GM18511 (cell line): ENCODE data around the gene GPR176.
A peak's percentile ranks its signal among the peaks of the same experiment; 100 is the strongest.

Source experiments
- ATAC-seq: cut with Tn5 transposase; IDR thresholded peaks from one replicate; pipeline ENCODE4 v1.9.1; 2021; ENCODE audit warnings: mild to moderate bottlenecking, moderate library complexity; ENCODE audit not compliant: unreplicated experiment

The GPR176 gene

GRCh38 chr15:39936681-39937080 is 16.6 kb upstream of the GPR176 start:
- no peak for ATAC-seq

DNA sequence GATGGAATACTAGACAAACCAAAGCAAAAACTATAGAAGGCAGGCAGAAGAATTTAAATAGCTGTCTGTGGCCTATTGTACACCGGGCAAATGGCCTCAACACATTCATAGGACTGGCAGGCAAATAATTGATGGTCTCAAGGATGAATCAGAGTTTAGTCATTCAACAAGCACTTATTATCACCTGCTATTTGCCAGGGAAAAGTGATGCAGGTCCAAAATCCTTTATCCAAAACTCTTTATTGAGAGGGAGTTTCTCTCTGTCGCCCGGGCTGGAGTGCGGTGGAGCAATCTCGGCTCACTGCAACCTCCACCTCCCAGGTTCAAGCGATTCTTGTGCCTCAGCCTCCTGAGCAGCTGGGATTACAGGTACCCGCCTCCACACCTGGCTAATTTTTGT is 16.1 kb upstream of the GPR176 start:
- ATAC-seq, result no peak

DNA sequence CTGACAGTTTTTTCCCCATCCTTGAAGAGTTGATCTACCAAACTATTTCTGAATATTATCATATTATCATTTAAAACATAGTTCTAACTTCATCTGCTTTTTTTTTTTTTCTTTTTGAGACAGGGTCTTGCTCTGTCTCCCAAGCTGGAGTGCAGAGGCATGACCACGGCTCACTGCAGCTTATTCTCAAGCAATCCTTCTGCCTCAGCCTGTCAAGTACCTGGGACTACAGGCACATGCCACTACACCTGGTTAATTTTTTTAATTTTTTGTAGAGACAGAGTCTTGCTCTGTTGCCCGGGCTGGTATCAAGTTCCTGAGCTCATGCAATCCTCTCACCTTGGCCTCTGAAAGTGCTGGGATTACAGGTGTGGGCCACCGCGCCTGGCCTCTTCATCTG is 15.2 kb upstream of the GPR176 start:
- ATAC-seq, result no peak

GRCh38 chr15:39934397-39935071 is 14.5 kb upstream of the GPR176 start:
- no peak for ATAC-seq

DNA sequence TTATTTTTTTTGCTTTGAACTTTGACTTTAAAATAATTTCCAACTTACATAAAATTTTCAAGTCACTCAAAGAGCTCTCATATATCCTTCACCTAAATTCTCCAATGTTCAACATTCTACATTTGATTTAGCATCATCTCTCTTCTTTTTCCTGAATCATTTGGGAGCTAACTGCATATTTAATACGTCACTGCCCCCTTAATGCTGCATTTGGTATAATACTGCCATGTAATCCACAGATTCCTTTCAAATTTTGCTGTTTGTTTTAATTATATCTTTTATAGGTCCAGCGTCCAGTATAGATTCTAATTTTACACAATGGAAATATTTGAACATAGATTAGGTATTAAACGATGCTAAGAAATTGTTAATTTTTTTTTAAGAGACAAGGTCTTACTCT is 11.5 kb upstream of the GPR176 start:
- no peak for ATAC-seq

DNA sequence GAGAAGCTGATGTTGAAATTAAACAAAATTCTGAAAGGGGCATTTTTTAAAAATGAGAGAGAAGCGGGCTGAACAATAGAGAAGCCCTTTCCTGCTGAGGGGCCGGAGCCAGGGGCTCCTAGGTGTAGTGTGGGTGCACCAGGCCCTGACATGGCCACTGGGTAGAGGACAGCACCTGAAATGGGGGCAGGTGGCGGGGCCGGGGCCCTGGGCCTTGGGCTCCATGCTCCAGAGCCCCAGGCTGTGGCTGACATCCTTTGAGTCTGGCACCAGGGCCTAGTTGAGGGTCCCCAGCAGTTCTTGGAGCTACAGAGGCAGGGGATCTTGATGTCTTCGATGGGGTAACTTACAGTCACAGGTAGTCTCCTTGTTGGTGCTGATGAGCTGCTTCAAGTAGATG is 6.5 kb upstream of the GPR176 start:
- no peak for ATAC-seq

- ATAC-seq, result no peak
Measured at GRCh38 chr15:39925112-39925842, 5.2 kb upstream of the GPR176 start.

- ATAC-seq, result no peak
Measured at GRCh38 chr15:39924437-39924836, 4.4 kb upstream of the GPR176 start.

DNA sequence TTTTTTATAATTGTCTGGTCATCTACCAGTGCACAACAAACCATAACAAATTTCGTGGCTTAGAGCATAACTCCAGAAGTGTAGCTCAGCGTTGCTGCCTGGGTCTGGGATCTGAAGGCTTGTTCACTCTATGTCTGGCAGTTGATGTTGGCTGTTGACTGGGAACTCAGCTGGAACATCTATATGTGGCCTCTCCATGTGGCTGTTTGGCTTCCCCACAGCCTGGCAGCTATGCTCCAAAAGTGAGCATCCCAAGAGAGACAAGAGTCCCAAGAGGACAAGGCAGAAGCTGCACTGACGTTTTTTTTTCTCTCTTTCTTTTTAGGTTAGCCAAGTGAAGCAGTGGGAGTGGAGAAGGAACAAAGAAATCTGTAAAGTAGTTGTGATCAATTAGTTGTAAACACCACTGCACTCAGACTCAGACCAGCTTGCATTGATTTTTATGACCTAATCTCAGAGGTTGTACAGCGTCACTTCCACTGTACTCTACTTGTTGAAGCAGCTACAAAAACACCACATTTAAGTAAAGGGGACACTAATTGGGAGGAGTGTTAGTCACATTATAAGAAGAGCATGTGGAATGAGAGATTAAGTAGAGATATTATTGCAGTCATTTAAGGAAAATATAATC is 2.5 kb upstream of the GPR176 start:
- ATAC-seq, result no peak

DNA sequence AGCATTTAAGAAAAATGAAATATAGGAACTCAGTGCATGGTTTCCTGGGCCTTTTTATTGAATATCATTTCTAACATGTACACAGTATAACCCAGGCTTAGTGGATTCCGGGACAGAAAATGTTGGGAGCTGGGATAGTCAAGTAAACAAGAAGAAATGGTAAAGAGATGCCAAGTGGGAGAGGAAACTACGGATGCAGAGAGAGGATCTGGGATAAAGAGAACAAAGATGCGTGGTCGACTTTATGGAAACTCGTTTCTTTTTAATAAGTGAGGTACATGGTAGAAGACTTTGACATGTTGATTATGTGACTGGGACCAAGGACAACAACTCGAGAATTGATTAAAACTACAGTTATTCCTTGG is 1.2 kb upstream of the GPR176 start:
- ATAC-seq, result no peak

- ATAC-seq, result peak; percentile 86
Measured at GRCh38 chr15:39920510-39921273, 626 bp upstream of the GPR176 start.

DNA sequence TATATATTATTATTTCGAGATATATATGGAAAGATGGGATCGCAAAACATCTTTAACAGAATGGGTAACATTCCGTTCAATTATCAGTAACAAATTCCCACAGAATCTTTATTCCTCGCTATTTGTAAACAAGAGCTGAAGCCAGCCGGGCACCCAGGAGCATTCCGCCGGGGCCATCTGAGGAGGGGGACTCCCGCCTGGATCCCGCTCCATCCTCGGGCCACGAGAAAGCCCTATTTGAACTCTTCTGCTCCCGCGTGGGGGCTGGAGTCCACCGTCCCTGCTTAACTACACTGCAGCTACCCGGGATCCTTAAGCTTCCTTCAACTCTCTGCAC is 687 bp downstream of the GPR176 start:
- no peak for ATAC-seq

DNA sequence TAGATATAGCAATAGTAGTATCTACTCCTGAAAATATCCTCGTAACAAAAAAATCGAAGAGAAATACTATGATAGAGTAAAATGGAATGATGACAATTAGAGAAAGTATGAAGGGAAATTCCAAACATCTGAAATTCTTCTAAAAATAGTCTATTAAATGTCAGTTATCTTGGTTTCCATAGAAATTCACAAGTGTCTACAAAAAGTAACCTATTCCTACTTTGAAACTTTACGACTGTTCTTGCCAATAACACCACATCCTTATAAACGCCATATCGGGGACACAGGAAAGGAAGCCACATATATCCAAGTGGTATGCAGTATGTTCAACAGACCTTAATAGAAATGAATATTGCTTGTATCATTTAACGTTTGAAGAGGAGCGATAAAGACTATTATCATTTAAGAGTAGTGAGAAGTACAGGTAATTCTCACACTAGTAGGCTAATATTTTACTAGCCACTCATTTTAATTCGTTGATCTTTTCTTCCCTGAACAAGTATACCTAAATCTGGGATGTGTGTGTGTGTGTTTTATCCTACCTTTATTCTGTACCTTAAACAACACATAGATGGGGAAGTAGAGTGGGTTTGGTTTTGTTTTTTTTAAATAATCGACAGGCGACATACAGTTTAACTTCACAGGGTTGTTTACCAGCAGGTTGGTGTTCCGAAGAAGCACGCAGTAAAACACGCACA is 1.2 kb downstream of the GPR176 start:
- no peak for ATAC-seq

- ATAC-seq, result no peak
Measured at GRCh38 chr15:39914977-39915376, 5.1 kb downstream of the GPR176 start.

GRCh38 chr15:39909007-39909406 is 11.1 kb downstream of the GPR176 start:
- ATAC-seq, result no peak

- no peak for ATAC-seq
Measured at GRCh38 chr15:39908186-39908585, 11.9 kb downstream of the GPR176 start.

- no peak for ATAC-seq
Measured at GRCh38 chr15:39907216-39907615, 12.8 kb downstream of the GPR176 start.

DNA sequence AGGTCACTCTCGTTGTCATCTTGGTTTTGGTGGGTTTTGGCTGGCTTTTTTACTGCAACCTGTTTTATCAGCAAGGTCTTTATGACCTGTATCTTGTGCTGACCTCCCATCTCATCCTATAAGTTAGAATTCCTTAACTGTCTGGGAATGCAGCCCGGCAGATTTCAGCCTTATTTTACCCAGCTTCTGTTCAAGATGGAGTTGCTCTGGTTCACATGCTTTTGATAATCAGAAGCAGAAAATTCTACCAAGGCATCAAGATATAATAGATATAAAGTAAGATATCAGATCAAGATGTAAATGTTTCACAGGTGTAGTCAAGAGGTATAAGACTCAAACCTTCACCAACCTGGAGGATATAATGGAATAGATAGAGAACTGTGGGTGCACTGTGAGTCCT is 16.0 kb downstream of the GPR176 start:
- no peak for ATAC-seq

DNA sequence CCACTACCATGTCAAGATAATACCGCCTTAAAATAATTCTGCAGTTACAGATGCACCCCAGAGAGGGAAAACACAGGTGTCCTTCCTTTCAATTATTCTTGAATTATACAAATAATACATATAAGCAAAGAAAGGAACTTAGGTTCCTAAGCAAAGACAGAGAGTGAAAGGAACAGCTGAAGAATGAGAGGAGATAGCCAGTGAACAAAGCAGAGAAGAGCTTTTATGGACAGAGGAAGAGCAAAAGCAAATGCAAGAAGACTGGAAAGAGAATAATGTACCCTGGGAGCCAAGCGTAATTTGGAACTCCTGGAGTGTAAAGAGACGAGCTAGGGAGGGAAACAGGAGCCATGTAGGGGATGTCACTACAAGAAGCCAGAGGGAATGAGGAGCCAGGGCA is 21.7 kb downstream of the GPR176 start:
- no peak for ATAC-seq

DNA sequence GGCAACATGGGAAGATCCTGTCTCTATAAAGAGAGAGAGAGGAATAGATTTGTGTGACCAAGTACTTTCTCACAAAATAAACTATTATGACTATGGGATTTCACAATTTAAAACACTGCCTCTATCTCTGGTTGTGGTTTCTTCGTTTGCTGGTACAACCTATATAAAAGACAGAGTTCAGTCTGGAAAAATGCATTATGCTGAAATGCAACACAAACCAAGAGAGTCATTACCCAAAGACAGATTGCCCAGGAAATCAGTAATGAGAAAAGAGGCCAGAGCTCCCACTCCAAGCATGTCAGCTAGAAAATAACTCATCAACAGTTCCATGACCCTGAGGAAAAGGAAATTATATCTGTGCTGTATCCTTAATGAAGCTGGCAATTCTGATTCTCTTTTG is 23.2 kb downstream of the GPR176 start:
- no peak for ATAC-seq

GRCh38 chr15:39896101-39896500 is 24.0 kb downstream of the GPR176 start:
- ATAC-seq, result no peak
